ENCODE measurements around the gene ARSH.
"Not testable (repeated sequence)": the region's sequence is repeated elsewhere in the genome, so short reads cannot be mapped to it uniquely, and the experiment has no call there.

The ARSH gene, protein sequence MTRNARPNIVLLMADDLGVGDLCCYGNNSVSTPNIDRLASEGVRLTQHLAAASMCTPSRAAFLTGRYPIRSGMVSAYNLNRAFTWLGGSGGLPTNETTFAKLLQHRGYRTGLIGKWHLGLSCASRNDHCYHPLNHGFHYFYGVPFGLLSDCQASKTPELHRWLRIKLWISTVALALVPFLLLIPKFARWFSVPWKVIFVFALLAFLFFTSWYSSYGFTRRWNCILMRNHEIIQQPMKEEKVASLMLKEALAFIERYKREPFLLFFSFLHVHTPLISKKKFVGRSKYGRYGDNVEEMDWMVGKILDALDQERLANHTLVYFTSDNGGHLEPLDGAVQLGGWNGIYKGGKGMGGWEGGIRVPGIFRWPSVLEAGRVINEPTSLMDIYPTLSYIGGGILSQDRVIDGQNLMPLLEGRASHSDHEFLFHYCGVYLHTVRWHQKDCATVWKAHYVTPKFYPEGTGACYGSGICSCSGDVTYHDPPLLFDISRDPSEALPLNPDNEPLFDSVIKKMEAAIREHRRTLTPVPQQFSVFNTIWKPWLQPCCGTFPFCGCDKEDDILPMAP

GRCh38 chrX:3006495-3006894 is at the start of gene ARSH:
ARSH (plus strand) TSS chrX:3006546; CDS start chrX:3006613, 67 bp downstream.
- DNase-seq (ENCODE audit: low read depth in 2 of 2), result no peak

- DNase-seq (ENCODE audit: low read depth in 2 of 2), result no peak
Measured at GRCh38 chrX:2958199-2958598, 48.1 kb upstream of the ARSH start.

GRCh38 chrX:2960861-2961515 is 45.4 kb upstream of the ARSH start:
- DNase-seq (ENCODE audit: low read depth in 2 of 2), result no peak

- no peak for DNase-seq (ENCODE audit: low read depth in 2 of 2)
Measured at GRCh38 chrX:2962381-2962780, 44.0 kb upstream of the ARSH start.

DNA sequence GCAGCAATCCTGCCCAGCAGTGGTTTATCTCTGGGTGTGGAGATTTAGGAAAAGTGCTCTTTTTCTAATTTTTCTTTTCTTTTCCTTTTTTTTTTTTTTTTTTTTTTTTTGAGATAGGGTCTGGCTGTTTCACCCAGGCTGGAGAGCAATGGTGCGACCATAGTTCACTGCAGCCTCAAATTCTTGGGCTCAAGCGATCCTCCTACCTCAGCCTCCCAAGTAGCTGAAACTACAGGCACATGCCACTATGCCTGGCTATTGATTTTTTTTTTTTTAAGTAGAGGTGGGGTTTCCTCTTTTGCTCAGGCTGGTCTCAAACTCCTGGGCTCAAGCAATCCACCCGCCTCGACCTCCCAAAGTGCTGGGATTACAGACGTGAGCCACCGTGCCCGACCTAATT is 42.9 kb upstream of the ARSH start:
- not testable (repeated sequence) for DNase-seq (ENCODE audit: low read depth in 2 of 2)

- not testable (repeated sequence) for DNase-seq (ENCODE audit: low read depth in 2 of 2)
Measured at GRCh38 chrX:2963992-2964794, 42.2 kb upstream of the ARSH start.

DNA sequence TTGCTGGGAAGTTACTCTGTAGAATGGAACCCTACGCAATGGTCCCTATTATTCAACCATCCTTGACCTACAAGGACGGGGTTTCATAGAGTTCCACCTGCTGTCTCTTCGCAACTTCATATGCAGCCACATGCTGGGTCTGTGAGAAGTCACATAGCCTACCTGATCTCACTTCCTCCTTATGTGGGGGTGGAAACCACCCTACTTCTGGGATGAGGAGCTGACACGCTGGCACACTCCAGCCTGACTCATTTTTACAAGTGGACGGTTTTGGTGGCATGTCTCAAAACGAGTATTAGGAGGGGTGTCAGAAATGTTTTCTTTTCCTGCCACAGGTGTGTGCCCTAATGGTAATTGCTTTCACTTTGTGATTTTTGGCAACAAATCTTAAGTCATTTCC is 40.4 kb upstream of the ARSH start:
- DNase-seq (ENCODE audit: low read depth in 2 of 2), result no peak

DNA sequence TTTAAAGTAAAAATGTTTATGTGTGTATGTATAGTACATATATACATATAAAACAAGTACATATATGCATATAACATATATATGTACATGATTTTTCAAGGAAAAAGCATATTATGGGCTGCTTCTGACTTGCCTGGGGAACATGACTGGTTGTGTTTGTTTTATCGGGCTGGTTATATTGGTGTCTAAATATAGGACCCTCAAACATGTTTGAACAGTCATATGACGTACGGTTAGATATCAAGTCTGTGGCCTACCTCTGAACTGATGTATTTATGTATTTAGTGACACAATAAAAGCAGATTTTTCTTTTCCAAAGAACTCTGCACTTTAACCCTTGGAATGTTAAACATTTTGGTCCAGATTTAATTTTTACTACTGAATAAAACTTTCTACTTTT is 39.3 kb upstream of the ARSH start:
- DNase-seq (ENCODE audit: low read depth in 2 of 2), result no peak

DNA sequence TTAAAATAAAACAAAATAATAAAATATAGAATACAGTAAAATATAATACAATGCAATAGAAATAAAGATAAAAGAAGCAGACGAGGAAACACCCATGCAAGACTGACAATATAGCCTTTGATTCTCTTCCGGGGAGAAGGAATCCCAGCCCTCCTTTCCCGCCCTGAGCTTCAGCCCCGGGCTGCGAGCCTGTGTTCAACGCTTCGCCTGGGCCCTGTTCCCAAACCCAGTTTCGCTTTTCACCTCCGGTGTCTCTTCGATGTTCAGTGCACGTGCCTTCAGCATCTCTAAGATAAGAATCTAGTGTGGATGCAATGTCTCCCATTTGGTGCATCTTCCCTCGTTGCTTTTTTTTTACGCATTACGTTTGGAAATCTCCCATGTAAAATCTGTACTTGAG is 38.8 kb upstream of the ARSH start:
- no peak for DNase-seq (ENCODE audit: low read depth in 2 of 2)

DNA sequence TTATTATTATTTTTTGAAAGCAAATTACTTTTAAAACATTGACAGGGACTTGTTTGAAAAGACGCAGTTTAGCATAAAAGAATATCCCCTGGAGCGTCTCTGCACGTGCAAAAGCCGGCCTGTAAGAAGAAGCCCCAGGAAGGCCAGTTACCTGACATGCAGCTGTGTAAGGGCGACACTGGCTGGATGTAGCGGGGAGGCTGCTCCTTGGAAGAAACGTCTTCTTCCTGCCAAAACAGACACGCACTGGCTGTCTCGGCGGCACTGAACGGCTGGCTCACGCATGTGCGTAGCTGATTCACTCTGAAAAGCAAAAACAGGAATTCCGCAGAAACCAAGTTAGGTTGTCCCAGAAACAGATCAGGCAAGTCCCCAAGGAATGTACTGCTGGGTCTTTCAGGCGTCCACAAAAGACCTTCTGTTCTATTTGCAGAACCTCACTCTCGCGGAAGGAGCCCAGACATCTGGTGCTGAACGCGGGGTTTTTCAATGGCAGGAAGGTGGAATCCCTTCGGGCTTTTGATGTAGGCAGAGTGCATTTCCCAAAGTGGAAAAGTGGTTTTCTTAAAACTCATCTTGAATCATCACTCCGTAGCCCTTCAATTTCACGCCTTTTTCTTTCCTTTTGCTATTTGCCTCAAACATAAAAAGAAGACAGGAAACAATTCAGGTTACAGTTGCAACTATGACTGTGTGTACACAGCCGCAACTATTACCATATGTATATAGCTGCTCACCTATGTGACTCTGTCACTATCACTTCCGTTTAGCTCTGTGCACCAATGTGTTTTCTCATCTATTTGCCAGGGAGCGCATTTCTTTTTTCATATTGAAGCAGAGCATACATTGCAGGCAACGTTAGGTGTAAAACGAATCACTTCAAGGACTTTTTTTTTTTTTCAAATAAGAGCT is 38.1 kb upstream of the ARSH start:
- DNase-seq (ENCODE audit: low read depth in 2 of 2), result peak in 1 of 2 donors; percentile 1

DNA sequence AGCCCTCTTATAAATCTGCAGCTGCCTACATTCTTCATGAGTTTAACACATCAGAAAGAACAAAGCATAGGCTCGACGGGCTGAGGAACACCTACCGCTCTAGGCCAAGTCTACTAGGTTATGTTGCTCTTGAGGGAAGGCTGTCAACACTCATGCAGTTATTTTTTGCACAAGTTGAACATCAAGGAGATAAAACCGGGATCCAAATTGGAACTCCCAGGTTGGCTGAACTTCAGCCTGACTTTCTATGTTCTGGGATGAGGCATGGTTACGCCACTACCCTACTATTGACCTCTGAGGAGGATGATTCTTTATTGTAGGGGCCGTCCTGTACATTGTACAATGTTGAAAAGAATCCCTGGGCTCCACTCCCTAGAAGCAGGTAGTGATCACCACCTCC is 37.3 kb upstream of the ARSH start:
- DNase-seq (ENCODE audit: low read depth in 2 of 2), result no peak

GRCh38 chrX:2972391-2972790 is 34.0 kb upstream of the ARSH start:
- no peak for DNase-seq (ENCODE audit: low read depth in 2 of 2)

DNA sequence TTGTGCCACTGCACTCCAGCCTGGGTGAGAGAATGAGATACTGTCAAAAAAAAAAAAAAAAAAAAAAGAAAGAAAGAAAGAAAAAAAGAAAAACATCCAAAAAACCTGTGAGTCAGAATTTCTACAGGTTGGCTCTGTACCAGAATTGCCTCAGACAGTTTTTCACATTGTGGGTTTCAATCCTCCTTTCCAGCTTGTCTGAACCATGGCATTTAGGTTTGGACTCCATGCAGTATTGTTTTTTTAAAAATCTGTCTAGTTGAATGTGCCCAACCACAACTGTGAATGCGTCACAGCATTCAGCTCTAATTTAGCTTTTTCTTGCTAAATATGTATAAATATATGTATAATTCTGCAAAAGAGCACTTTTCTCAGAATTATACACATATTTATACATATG is 31.4 kb upstream of the ARSH start:
- DNase-seq (ENCODE audit: low read depth in 2 of 2), result no peak

DNA sequence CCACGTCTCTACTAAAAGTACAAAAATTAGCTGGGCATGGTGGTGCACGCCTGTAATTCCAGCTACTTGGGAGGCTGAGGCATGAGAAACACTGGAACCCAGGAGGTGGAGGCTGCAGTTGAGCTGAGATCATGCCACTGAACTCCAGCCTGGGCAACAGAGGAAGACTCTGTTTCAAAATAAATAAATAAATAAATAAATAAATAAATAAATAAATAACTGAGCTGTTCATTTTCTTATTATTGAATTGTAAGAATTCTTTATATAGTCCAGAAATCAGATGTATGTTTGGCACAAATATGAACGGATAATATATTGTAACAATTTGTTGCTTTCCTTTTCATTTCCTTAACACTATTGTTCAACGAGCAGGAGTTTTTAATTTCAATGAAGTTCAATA is 27.7 kb upstream of the ARSH start:
- DNase-seq (ENCODE audit: low read depth in 2 of 2), result not testable (repeated sequence)

DNA sequence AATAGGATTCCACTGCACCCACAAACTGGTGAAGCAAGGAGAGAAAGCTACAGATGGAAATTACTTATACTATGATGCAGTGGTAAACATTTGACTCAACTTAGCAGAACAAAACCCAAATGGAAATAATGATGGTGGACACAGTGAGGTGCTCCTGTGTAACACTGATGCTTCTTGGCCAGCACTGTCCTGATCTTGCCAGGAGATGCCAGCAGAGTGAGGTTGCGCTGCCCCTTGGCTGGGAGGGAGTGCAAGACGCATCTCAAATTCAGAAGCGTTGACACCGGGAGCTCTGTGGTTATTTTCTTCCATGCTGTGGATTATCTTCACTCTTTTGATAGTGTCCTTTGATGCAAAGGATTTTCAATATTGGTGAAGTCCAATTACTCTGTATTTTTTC is 22.0 kb upstream of the ARSH start:
- no peak for DNase-seq (ENCODE audit: low read depth in 2 of 2)

DNA sequence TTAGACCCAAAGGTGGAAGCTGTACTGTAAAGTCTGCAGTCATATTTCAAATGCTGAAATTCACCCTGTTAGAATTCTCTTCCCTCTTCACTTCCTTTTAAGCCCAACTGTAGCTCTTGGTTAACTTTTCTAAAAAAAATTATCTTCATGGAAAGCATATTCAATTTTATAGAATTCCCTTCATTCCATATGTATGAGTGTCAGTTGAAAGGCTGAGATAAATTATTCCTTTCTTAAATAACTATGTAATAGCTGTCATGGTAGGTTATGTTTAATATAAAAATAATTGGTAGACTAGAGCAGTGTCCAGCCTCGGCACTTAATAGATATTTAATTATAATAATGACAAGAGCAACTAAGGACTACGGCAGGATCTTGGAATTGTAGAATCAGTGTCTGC is 16.8 kb upstream of the ARSH start:
- no peak for DNase-seq (ENCODE audit: low read depth in 2 of 2)

DNA sequence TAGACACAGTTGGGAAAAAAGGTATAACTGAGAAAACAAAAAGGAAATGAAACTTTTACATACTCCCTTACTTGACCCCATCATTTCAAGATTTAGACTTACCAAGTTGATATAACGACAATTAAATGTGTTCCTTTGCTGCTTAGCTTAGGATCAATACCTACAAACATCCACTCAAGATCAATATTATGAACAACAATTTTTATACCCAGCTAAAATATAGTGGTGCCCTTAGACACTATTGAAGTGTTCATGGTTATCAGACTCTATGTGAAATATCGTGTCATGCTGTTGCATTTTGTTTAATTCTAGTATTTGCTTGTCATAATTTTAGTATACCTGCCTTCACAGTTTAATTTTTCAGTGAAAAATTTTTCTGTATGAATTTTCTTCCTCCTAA is 4.2 kb downstream of the ARSH start:
- DNase-seq (ENCODE audit: low read depth in 2 of 2), result no peak

GRCh38 chrX:3017492-3017891 is 11.1 kb downstream of the ARSH start:
- DNase-seq (ENCODE audit: low read depth in 2 of 2), result no peak

DNA sequence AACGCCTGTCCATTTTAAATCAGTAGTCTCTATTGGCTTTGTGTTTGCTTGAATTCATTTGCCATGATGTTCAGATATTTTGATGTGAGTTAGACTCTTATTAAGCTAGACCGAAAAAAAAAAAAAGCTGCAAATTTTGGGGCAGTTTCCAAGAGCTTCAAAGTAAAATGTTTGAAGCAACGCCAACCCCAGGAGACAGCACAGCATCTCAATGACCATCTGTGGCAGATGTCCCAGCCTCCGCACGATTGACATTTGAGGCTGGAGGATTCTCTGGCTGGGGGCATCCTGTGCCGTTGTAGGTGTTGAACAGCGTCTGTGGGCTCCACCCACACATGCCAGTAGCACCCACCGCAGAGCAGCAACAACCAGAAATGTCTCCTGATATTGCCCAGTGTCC is 17.8 kb downstream of the ARSH start:
- DNase-seq (ENCODE audit: low read depth in 2 of 2), result no peak

DNA sequence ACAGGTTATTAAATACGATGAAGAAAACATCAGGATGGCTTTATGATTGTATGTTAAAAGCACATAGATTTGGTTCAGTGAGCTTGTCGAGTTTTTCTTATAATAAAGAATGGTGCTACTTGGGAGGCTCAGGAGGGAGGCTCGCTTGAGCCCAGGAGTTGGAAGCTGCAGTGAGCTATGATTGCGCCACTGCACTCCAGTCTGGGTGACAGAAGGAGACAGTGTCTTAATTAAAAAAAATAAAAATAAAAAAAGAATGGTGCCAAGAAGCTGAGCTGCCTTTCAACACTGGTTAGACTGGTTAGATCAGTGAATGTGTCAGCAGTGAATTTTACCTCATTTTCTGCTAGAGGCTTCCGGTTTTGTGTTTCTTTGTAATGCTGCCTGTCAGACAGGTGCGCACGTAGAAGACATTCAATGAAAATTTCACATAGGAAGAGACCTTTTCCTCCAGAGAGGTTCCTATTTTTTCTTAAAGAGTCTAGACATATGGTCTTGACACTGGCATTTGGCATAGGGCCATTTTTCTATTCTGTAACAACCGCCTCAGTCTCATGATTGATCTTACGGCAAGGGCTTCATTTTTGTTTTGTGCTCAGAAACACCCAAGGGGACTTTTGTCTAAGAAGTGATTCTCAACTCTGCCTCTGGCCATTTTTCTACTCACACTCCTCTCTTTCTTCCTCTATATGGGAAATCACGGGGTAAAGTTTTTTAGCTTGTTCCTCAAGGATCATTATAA is 19.9 kb downstream of the ARSH start:
- DNase-seq (ENCODE audit: low read depth in 2 of 2), result no peak

DNA sequence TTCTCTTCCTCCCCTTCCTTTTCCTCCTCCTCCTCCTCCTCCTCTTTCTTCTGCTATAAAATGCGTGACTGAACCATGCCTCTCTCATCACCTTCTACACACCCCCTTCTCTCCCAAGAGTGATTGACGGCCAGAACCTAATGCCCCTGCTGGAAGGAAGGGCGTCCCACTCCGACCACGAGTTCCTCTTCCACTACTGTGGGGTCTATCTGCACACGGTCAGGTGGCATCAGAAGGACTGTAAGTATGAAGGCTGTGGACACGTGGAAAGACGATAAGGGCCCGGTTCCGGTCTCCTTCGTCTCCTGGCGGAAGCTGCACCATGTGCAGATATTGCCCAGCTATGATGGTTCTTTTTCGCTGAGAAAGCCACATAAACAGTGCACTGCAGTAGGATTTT is 22.8 kb downstream of the ARSH start:
- DNase-seq (ENCODE audit: low read depth in 2 of 2), result no peak
